HT-29 (cell line): ENCODE measurements around the gene ALOXE3. TPM values are rescaled to one million over a fixed set of nuclear protein-coding genes. Genes with fewer than 3 reads are reported as not detected.
"Not testable (repeated sequence)": the region's sequence is repeated elsewhere in the genome, so short reads cannot be mapped to it uniquely, and the experiment has no call there.

ENCODE experiments used
- DNase-seq: peaks from one replicate; pipeline ENCODE4 v3.0.0-alpha.2; 2015; ENCODE audit warnings: low spot score
- total RNA-seq: library from RNA; depleted of rRNA; stranded (reverse); fragments of >200 nt; shearing (Covaris generic); gene quantifications from 2 replicates; pipeline ENCODE4 v1.2.3, GENCODE V29; 2014

The ALOXE3 gene
- total RNA-seq, 1 experiment from 2014 or later, result not detected

DNA sequence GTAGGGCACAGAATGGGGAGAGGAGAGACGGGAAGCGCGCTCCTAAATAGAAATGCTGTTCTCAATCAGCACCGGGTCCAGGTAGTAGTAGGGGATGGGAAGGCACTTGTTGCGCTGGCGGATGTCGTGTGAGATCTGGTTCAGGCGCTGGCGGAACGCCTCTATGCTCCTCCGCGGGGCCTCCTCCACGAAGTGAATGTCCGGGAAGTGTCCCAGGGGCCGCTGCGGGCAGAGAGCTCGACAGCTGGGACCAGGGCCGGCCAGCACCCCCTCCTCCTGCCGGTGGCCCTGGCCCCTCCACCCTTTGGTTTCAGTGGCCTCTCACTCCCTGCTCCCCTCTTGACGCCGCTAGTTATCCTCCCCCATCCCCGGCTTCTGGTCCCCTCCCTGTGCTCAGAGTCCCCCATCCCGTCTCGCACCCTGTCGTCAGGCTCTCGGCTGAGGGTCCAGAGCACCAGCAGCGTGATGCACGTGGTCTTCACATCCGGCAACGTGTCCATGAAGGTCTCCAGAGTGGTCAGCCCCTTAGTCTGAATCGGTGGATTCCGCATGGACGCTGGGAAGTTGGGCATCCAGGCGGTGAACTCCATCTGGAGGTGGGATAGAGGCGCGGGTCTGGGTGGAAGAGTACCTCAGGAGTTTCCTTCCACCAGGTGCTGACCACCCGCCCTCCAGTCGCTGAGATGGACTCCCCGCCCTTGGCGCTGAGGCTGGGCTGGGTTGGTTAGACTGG lies 45.4 kb downstream of the ALOXE3 start:
- no peak for DNase-seq

GRCh38 chr17:8072341-8072728 lies 46.0 kb downstream of the ALOXE3 start:
- DNase-seq, result no peak

DNA sequence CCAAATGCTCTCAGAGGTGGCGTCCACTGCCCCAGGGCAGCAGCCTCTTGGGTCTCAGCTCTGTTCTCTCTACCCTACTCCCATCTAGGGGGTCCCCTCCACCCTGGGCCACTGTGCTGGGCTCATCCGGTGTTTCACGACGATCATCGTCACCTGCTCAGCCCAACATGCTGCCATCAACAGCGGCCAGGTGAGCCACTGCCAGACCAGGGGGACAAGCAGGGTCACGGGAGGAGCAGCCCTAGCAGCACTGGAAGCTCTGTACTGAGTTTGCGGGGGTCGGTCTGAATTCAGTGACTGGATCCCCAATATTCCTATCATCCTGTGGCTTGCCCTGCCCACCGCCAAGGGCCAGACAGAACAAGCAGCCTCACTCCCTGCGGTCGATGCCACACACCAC lies 46.8 kb downstream of the ALOXE3 start:
- DNase-seq, result no peak

DNA sequence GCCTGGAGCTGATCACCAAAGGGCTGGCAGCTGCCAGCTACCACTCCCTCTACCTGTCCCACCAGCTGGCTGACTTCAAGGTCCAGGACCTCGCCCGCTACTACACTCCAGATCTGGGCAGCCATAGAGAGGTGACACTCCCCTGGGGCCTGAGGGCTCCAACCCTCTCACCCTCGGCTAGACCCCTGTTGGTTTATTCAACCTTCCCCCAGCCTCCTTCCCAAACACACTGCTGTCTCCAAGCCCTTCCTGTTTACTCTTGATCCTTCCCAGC lies 48.8 kb downstream of the ALOXE3 start:
- DNase-seq, result no peak

GRCh38 chr17:8068736-8069586 lies 49.4 kb downstream of the ALOXE3 start:
- no peak for DNase-seq

GRCh38 chr17:8067806-8068205 lies 50.5 kb downstream of the ALOXE3 start:
- DNase-seq, result no peak

- DNase-seq, result no peak
These were observed 51.2 kb downstream of the ALOXE3 start for GRCh38 chr17:8066841-8067775.

DNA sequence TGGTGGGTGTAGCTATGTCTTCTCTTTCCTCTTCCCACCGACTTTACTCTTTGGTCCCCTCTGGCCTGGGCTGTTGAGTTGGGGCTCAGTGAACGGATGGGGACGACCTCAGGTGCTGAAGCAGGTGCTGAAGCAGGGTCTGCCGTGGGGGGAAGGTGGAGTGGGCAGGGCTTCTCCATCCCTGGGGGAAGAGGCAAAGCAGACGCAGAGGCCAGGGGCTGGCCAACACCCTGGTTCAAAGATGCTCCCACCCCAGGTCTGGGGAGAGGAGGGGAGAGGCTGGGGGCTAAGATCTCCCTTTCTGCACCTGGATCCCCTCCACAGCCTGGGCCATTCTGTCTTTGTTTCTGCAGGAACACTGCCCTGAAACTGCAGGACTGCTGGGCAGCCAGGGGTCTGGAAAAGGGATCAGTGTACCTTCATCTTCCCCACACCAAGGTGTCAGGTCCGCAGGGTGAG lies 53.7 kb downstream of the ALOXE3 start:
- no peak for DNase-seq

- no peak for DNase-seq
These were observed 54.4 kb downstream of the ALOXE3 start for GRCh38 chr17:8063761-8064534.

DNA sequence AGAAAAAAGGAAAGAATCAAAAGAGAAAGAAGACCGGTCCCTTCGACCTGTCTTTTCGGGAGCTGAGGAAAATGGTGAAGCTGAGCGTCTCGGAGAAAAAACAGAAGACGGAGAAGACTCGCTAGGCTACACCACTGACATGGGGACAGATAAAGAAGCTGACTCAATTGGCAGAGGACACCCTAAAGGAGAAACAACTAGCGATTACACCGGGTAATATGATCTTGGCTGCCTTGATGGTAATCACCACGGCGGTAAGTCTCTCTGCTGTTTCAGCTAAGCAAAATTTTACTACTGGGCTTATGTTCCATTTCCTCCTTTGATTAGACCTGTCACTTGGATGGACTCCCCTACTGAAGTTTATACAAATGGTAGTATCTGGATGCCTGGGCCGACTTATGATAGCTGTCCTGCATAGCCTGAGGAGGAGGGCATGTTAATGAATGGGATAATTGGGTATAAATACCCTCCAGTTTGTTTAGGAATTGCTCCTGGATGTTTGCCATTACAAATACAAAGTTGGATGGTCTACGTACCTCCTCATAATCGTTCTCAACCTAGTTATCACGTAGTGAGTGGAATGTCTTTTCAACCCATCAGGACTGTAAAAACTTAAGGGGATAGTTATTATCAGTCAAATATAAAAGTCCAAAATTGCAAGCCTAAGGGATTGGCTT lies 55.4 kb downstream of the ALOXE3 start:
- no peak for DNase-seq

DNA sequence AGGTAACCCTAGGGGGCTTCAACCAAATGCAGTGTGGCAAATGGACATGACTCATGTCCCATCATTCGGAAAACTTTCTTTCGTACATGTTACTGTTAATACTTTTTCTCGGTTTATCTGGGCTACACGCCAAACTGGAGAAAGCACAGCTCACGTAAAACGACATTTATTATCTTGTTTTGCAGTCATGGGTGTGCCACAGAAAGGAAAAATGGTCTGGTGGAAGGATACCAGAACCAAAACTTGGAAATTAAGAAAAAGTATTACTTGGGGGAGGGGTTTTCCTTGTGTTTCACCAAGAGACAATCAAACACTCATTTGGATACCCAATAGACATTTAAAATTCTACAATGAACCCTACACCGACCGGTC lies 55.9 kb downstream of the ALOXE3 start:
- no peak for DNase-seq

- not testable (repeated sequence) for DNase-seq
These were observed 56.5 kb downstream of the ALOXE3 start for GRCh38 chr17:8061851-8062250.

- peak; percentile 86 for DNase-seq
These were observed 58.0 kb downstream of the ALOXE3 start for GRCh38 chr17:8060274-8060673.

GRCh38 chr17:8059131-8059530 lies 59.2 kb downstream of the ALOXE3 start:
- DNase-seq, result no peak

DNA sequence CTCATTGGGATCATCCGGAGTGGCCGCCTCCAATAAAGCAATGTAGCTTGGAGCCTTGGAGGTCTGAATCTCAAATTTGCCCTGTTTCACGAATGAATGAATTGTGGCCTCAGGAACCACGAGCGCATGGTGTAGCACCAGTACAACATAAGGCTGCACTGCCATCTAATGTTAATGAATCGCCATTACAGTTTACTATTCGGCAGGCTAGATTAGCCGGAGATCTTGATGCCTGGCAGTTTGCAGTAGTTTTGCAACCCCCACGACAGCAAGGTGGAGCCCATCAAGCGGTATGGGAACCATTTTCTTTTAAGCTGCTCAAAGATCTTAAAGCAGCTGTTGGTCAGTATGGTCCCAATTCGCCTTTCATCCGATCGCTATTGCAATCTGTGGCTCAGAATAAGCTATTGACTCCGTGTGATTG lies 60.6 kb downstream of the ALOXE3 start:
- DNase-seq, result peak; percentile 77

DNA sequence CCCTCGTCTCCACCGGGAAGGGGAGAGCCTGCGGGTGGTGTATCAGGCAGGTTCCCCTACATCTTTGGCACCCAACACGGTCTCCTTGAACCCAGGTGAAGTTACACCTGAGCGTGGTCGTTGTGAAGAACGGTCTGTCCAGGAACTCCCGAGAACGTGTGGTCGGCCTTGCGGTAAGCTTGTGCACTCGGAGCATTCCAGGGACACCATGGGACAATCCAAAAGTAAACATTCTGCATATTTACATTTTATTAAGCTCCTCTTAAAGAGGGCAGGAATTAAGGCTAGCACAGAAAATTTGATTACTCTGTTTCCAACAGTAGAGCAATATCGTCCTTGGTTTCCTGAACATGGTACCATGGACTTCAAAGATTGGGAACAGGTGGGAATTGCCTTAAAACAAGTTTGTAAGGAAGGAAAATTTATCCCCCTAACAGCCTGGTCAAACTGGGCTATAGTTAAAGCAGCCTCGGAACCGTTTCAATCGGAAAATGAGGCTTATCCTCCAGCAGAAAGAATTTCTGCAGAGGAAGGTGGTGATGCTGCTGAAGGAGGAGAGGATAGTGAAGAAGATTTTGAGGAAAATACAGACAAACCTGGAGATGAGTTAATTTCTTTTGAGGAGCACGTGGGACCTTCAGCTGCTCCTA lies 61.2 kb downstream of the ALOXE3 start:
- DNase-seq, result peak; percentile 37

DNA sequence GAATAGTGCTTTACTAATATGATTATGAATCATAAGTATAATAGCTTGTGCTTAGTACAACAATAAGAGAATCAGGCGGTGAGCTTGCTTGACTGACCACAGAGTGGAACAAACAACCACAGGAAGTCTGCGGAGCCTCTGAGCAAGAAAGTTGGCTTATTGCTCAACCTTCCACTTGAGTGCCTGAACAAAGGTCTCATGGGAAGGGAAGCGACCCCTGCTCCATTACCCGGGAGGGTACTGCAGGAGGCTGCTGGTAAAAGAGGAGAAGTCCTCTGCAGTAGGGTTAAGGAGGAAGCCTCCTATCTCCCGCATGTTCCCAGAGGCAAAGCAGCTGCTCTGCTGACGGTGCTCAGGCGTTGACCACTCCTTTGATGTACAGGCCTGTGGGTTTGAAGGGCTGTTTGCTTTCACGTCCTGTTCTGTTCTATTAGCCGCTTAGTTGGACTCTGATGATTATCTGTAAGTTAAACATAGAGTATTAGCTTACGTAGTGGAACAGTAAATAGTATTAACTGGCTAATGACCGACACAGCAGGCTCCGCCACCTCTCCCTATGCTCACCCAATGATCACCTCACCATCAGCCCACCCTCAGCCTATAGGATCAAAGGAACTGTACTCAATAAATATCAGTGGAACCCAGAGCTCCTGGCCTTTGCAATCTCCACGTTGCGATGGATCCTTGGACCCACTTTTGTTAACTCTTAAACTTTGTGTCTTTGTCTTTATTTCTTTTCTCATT lies 61.9 kb downstream of the ALOXE3 start:
- peak; percentile 61 for DNase-seq

- DNase-seq, result no peak
These were observed 62.5 kb downstream of the ALOXE3 start for GRCh38 chr17:8055851-8056231.

DNA sequence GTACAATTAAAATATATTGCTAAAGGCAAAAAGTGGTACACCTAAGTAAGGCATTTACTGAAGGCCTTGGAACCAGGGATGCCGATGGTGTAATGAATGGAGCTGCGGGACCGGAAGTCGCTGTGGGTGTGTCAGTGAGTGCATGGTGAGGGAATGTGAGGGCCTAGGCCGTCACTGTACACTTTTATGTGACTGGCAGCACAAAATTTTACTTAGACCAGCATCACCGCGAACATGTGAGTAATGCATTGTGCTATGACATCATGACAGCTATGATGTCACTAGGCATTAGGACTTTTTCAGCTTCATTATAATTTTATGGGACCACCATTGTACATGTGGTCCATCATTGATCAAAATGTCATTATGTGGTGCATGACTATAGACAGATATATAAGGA lies 64.7 kb downstream of the ALOXE3 start:
- no peak for DNase-seq
